Measurements from ENCODE around the gene OR2H2.

Gene OR2H2

DNA sequence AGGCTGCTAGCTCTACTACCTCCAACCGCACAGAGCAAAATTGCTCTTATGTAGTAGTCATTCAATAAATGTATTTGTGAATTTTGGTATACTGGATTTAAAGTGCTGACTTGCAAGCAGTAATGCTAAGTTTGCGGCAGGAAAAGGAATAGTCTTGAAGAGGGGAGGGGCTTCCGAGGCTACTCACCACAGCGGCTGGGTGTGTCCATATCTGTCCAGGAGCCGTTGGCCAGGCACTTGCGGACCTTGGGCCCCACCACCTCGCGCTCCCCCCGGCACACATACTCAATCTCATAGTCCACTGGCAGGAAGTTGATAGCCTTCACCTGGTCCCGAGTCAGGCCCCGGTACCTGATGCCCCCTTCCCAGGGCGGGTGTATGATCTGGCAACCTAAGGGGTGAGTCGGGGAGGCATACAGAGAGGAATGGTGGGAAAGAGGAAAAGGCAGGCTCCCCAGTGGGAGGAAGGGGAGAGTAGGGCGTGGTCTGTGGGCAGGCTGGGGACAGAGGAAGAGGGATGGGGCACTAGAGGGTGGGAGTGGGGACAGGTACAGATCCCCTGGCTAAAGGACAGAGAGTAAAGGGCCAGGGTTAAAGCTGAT lies 46.4 kb downstream of the OR2H2 start:
- no peak for DNase-seq

DNA sequence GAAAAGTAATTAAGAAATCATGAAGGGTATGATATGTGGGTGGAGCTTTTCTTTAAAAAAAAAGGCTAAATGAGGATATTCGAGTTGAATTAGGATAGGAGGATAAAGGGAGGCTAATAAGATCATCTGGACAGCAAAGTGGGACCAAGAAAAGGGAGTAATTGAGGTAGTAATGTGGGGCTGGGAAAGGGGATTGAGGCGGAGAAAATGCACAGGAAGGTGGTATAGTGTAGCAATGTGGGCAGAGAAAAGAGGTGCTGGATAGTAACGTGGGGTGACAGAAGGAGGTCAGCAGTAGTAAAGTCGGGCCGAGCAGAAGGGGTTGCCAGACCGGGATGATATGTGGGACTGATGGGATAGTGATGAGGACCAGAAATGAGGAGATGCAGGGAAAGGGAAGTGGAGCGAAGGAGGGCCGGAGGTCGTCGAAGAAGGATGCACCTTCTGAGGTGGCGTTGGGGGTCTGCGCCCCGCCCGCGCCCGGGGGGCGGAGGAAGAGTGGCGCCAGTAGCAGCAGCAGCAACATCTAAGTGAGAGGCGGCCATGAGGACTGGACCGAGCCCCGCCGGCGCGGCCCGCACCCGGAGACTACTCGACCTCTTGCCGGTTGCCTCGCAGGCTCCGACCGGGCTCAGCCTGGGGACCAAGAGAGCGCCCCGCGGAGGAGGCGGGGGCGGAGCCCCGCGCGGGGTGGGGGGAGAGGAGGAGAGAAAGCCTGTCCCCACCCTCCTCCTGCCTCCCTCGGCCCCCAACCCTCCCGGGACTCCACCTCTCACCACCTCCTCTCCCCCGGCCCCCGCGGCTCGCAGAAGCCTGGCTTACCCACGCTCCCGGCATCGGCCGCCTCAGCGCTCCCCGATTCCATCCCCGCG lies 47.2 kb downstream of the OR2H2 start:
- DNase-seq, result peak; percentile 6

DNA sequence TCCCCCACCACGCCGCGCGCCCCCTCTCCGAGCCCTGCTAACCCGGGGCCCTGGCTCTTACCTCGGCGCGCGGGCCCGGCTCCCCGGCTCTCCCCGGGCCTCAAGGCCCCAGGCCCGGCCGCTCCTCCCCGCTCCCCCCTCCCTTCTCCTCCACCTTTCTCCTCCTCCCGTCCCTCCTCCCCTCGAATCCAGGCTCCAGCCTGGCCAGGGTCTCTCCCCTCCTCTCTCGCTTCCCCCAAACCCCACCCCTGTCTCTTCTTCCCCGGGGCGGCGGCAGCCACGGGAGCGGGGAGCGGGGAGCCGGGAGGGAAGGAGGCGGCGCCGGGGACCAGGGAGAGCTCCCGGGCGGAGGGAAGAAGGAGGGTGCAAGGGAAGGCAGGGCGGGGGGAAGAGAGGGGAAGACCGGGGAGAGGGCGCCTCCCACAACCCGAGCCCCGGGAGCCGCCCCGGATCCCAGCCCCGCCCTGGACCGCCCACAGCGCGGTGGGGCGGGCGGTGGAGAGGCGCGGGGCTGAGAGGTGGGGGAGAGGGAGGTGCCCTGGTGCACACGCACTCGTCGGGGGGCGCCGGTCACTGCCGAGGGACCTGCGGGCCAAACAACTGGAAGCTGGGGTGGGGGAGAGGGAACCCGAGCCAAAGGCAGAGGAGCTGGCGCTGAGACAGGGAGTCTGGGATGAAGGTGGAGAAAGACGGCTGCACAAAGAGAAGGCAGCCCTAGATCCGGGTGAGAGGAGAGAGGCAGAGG lies 48.0 kb downstream of the OR2H2 start, which contains the start of gene GABBR1:
TSS of gene GABBR1 (minus strand) at position 395 of the 745 bp plus-strand sequence. CDS start 798 bp downstream, outside the sequence.
- peak; percentile 36 for DNase-seq

- DNase-seq, result no peak
These were observed 48.6 kb downstream of the OR2H2 start for GRCh38 chr6:29633534-29633905.

GRCh38 chr6:29637247-29637646 lies 52.3 kb downstream of the OR2H2 start:
- no peak for DNase-seq

Measured in GOT3 (cell line).